IMR-90 (cell line): ENCODE results near the gene ACE.

Source experiments
- BHLHE40 ChIP-seq: fragments of 150-350 bp; IDR thresholded peaks from 2 replicates; pipeline ENCODE4 v1.6.1; 2016; ENCODE audit warnings: mild to moderate bottlenecking, low read depth, low read length
- CEBPB ChIP-seq: IDR thresholded peaks from 2 replicates; pipeline ENCODE4 v1.6.1; 2012; ENCODE audit warnings: low read depth, low read length, improper control_type of control experiment
- CTCF ChIP-seq: conservative IDR thresholded peaks from 2 replicates; pipeline ENCODE4 v1.5.1; 2012; ENCODE audit warnings: mild to moderate bottlenecking, low read depth, low read length, improper control_type of control experiment
- ELK1 ChIP-seq: fragments of 150-350 bp; IDR thresholded peaks from 2 replicates; pipeline ENCODE4 v1.6.1; 2016; ENCODE audit warnings: low read depth, mild to moderate bottlenecking, low read length, moderate library complexity, borderline replicate concordance
- MAFK ChIP-seq: IDR thresholded peaks from 2 replicates; pipeline ENCODE4 v1.6.1; 2012; ENCODE audit warnings: low read depth, low read length, improper control_type of control experiment
- MAZ ChIP-seq: IDR thresholded peaks from 2 replicates; pipeline ENCODE4 v1.6.1; 2012; ENCODE audit warnings: low read depth, mild to moderate bottlenecking, low read length, improper control_type of control experiment, moderate library complexity, borderline replicate concordance
- POLR2A ChIP-seq: IDR thresholded peaks from 2 replicates; pipeline ENCODE4 v1.6.1; 2012; ENCODE audit warnings: mild to moderate bottlenecking, low read depth, low read length
- RAD21 ChIP-seq: IDR thresholded peaks from 2 replicates; pipeline ENCODE4 v1.6.1; 2012; ENCODE audit warnings: low read length, improper control_type of control experiment
- RCOR1 ChIP-seq: IDR thresholded peaks from 2 replicates; pipeline ENCODE4 v1.6.1; 2012; ENCODE audit warnings: mild to moderate bottlenecking, low read length, improper control_type of control experiment; ENCODE audit not compliant: insufficient replicate concordance
- SMC3 ChIP-seq: fragments of 150-350 bp; IDR thresholded peaks from 2 replicates; pipeline ENCODE4 v1.6.1; 2016; ENCODE audit warnings: low read depth, mild to moderate bottlenecking, antibody characterized with exemption, low read length, moderate library complexity
- USF2 ChIP-seq: fragments of 150-350 bp; IDR thresholded peaks from 2 replicates; pipeline ENCODE4 v1.6.1; 2017; ENCODE audit warnings: mild to moderate bottlenecking, antibody characterized with exemption, low read length, low read depth

- TF ChIP-seq RCOR1 (no peak), CTCF (no peak), POLR2A (no peak), CEBPB (no peak), ELK1 (no peak), MAZ (no peak), SMC3 (no peak), RAD21 (no peak), BHLHE40 (no peak), MAFK (no peak), USF2 (no peak)
These were observed 20.0 kb downstream of the ACE start for GRCh38 chr17:63496663-63497400.
